Measurements from ENCODE around the gene LEO1.

LEO1 gene

GRCh38 chr15:51888593-51889195 is 82.9 kb downstream of the LEO1 start:
- Histone ChIP-seq H3K9me3 (no peaks in the 10 kb centered on the region), H3K4me3 (ENCODE audit: low read depth, low read length) (no peak overlapping the region), H3K36me3 (peaks cover 5% of the 10 kb centered on the region; the same call in 1 of the 2 replicates), H3K27me3 (no peaks in the 10 kb centered on the region), H3K4me1 (0 out of 2 replicates have a peak, but pooled peaks cover 3% of the 10 kb centered on the region)
- peak; percentile 82 for TF ChIP-seq CTCF (IDR thresholded peaks at IDR 0.05; ENCODE audit: low read depth, low read length)
- DNase-seq: no peak

Measured in BE2C (cell line).